GM19023 (cell line): ENCODE measurements around the gene TRMT44.
A peak's percentile ranks its signal among the peaks of the same experiment; 100 is the strongest.
"Not testable (repeated sequence)": the region's sequence is repeated elsewhere in the genome, so short reads cannot be mapped to it uniquely, and the experiment has no call there.

Source experiments
- ATAC-seq: cut with Tn5 transposase; IDR thresholded peaks from one replicate; pipeline ENCODE4 v1.9.1; 2021; ENCODE audit warnings: mild to moderate bottlenecking, moderate library complexity; ENCODE audit not compliant: unreplicated experiment

The TRMT44 gene

GRCh38 chr4:8405516-8405875 lies 35.1 kb upstream of the TRMT44 start:
- no peak for ATAC-seq

- ATAC-seq = not testable (repeated sequence)
Measured at GRCh38 chr4:8406887-8407286, 33.7 kb upstream of the TRMT44 start.

- ATAC-seq = no peak
Measured at GRCh38 chr4:8407316-8407715, 33.3 kb upstream of the TRMT44 start.

DNA sequence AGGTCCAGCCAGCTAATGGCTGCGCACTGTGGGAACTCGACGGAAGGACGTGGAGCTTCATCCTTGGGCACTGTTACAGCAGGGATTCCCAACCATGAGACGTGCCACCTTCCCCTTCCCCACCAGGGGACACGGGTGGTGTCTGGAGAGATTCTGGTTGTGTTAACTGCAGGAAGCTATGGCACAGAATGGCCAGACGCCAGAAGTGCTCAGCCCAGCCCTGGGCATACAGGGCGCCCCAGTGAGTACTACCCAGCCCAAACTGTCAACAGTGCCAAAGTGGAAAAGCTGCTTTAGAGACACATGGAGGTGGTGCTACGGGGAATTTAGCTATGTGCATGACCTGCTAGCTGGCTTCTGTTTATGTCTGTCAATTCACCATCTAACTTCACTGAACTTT lies 32.8 kb upstream of the TRMT44 start:
- no peak for ATAC-seq

DNA sequence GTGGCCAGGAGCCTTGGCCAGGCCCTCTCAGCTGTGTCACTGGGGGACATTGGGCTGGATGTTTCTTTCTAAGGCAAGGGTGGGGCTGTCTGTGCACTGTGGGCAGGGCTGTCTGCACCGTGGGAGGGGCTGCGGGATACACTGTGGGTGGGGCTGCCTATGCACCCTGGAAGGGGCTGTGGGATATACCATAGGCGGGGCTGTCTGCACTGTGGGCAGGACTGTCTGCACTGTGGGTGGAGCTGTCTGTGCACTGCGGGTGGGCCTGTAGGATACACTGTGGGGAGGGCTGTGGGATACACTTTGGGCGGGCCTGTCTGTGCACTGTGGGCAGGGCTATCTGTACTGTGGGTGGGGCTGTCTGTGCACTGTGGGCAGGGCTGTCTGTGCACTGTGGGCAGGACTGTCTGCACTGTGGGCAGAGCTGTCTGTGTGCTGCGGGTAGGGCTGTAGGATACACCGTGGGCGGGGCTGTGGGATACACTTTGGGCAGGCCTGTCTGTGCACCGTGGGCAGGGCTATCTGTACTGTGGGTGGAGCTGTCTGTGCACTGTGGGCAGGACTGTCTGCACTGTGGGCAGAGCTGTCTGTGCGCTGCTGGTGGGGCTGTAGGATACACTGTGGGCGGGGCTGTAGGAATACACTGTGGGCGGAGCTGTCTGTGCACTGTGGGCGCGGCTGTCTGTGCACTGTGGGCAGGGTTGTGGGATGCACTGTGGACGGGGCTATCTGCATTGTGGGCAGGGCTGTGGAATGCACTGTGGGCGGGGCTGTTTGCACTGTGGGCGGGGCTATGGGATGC lies 31.1 kb upstream of the TRMT44 start:
- ATAC-seq = no peak

DNA sequence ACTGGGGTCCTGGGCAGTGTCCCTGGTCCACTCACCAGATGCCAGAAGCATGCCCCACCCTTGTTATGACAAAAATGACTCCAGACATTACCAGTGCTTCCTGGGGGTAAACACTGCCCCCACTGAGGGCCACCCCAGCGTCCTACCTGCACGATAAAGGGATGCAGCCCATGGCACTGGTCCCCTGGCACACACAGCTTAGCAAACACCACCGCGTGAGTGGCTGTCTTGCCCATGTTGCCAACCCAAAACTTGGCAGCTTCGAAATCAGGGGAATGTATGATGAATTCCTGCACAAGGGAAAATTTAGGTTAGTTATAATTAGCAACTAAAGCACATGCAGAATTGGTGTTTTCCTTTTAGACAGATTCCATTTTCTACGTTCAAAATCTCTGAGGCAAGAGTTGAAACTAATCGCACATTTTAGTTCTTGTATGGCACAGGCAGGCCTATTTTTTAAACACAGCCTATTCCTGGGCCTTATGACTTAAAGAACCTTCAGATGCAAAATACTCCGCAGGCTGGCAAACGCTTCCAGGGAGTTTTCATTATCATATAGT lies 30.4 kb upstream of the TRMT44 start:
- no peak for ATAC-seq

GRCh38 chr4:8410641-8411271 lies 29.8 kb upstream of the TRMT44 start:
- no peak for ATAC-seq

DNA sequence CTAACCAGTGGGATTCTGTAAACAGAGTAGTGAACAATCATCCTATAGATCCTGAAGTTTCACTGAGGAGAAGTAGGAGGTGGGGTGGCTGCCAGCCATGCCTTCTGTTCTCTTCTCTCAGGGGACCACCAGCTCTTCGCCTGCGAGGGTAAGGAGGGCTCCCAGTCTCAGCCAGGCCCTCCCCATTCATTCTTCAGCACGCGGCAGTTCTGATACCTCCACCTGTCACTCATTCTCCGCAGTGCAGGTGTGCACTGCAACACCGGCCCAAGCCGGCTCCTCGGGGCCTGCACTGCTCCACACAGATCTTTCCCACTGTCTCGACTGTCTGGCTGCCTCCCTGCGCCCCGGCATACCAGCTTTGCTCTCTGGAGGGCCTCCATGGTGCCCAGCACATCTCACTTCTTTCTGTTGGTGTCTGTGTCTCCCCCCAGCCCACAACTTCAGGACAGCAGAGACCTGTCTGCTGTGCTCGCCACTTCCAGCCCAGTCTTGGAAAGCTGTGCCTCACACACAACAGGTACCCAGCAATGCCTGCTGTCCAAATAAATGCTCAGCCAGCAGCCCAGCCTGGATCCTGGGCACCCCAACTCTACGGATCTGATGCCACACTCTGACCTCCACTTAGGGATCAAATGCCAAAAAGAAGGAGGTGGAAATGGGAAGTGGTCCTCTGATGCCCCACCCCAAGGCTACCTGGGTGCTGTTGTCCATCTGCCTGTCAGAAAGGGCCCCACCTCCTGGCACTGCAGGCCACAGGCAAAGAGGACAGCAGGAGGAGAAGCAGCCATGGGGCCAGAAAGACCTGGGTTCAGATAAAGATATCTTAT lies 29.0 kb upstream of the TRMT44 start:
- no peak for ATAC-seq

GRCh38 chr4:8412288-8412687 lies 28.3 kb upstream of the TRMT44 start:
- no peak for ATAC-seq

- ATAC-seq = no peak
Measured at GRCh38 chr4:8414377-8414776, 26.2 kb upstream of the TRMT44 start.

DNA sequence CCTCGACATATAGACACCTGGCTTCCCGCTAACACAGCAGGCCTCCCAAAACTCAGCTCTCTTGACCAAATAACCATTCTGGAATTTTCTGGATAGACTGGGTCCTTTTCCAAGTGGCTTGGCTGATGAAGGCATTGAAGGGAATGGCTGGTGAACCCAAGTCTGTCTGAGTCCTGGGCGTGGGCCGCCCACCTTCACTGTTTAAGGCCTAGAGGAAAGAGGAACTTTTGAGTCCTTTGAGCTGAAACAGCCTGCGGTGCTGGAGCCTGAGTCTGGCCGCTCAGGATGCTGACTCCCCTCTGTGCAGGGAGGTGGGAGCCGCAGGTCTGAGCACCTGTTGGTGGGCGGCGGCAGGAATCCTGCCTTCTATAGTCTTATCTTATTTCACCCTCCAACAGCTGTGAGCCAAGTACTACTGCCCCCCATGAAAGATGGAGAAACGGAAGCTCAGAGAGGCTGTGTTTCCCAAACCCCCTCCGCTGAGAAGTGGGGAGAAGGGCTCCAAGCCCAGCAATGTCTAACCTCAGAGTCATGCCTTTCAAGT lies 23.4 kb upstream of the TRMT44 start:
- ATAC-seq = no peak

DNA sequence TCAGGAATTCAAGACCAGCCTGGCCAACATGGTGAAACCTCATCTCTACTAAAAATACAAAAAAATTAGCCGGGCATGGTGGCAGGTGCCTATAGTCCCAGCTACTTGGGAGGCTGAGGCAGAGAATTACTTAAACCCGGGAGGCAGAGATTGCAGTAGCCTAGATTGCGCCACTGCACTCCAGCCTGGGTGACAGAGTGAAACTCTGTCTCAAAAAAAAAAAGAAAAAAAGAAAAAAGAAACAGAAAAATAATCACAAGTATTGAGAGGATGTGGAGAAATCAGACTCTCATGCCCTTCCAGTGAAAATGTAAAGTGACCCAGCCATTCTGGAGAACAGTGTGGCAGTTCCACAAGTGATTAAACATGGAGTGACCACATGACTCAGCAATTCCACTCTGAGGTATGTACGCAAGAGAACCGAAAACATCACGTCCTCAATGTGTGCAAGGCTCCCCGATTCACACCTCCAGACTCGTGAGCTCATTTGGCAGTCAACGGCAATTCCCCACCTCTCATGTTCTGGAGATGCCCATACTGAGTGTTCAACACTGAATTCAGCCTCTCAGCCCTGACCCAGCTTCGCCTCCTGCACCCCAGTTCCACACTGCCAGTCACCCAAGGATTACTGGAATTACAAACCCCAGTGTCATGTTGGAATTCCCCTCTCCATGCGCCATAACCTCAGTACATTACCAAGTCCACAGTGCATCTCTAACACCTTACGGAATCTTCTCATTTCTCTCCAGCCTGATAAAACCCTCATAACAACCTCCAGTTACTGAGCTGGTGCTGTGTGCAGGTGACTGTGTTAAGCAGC lies 21.1 kb upstream of the TRMT44 start:
- peak; percentile 82 for ATAC-seq

- not testable (repeated sequence) for ATAC-seq
Measured at GRCh38 chr4:8420151-8420550, 20.4 kb upstream of the TRMT44 start.

DNA sequence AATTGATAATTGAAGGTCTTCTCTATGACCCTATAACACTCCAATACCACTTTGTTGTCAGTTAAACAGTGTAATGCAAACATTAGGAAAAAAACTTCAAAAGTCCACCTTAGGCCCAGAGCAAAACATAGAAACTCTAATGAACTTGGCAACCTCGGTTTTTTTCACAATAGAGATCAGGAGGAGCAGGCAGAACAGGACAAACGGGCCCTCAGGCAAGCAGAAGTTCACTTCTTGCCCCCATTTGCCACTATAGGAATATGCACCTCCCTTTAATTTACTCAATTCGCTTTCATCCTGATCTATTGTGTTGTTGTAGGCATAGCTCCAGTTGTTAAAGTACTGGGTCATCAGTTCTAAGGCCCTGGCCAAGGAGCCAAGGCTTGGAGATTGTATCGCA lies 18.2 kb upstream of the TRMT44 start:
- no peak for ATAC-seq

DNA sequence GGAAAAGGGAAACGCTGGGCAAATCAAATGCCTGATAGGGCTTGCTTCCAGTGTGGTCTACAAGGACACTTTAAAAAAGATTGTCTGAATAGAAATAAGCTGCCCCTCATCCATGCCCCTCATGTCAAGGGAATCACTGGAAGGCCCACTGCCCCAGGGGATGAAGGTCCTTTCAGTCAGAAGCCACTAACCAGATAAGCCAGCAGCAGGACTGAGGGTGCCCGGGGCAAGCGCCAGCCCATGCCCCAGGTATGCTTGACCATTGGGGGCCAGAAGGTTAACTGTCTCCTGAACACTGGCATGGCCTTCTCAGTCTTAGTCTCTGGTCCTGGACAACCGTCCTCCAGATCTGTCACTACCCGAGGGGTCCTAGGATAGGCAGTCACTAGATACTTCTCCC lies 17.8 kb upstream of the TRMT44 start:
- ATAC-seq = no peak

DNA sequence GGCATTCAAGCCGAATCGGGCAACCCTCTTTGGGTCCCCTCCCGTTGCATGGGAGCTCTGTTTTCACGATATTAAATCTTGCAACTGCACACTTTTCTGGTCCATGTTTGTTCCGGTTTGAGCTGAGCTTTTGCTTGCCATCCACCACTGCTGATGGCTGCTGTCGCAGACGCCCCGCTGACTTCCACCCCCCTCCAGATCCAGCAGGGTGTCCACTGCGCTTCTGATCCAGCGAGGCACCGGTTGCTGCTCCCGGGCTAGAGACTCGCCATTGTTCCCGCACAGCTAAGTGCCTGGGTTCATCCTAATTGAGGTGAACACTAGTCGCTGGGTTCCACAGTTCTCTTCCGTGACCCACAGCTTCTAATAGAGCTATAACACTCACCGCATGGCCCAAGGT lies 13.3 kb upstream of the TRMT44 start:
- ATAC-seq = no peak

- ATAC-seq = peak; percentile 56
Measured at GRCh38 chr4:8427761-8428287, 12.8 kb upstream of the TRMT44 start.

- peak; percentile 96 for ATAC-seq
Measured at GRCh38 chr4:8428288-8429097, 12.1 kb upstream of the TRMT44 start.

DNA sequence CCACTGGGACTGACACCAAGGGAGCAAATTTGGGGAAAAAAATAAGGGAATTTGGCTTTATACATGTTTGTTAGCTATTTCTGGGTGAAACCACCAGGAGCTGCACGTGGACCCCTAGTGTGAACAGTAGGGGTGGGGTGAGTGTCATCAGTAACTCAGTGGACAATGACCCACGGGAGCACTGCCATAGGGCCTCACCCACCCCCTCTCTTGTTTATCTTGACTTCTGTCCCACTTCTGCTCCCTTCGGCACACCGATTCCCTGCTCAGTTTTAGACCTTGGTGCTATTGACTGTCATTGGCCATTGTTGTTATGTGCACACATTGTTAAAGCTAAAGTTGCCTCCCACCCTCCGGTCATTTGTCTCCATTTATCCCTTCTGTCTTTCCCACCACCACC lies 9.0 kb upstream of the TRMT44 start:
- ATAC-seq = no peak
